K562 (cell line): ENCODE results near the gene MLN. TPM values are rescaled to one million over a fixed set of nuclear protein-coding genes. Genes with fewer than 3 reads are reported as not detected.

ENCODE experiments used
- EP300 ChIP-seq: IDR thresholded peaks from 2 replicates; pipeline ENCODE4 v1.6.1; 2012; ENCODE audit warnings: low read length, improper control_type of control experiment
- HMG20A ChIP-seq: fragments of 450-650 bp; formaldehyde crosslinking; conservative IDR thresholded peaks from 2 replicates; pipeline ENCODE4 v1.4.0; 2020; ENCODE audit warnings: mild to moderate bottlenecking, mixed read lengths
- KDM5B ChIP-seq: fragments of 200-600 bp; sonication (generic); IDR thresholded peaks from 2 replicates; pipeline ENCODE4 v1.6.1; 2012; ENCODE audit warnings: low read depth, mild to moderate bottlenecking, moderate library complexity, low read length, control low read depth, inconsistent platforms; ENCODE audit not compliant: insufficient replicate concordance
- MBD2 ChIP-seq: sonication (generic); IDR thresholded peaks from 2 replicates; pipeline ENCODE4 v1.6.1; 2016; ENCODE audit warnings: low read depth, borderline replicate concordance
- MEF2D ChIP-seq: conservative IDR thresholded peaks from 2 replicates; pipeline ENCODE4 v1.6.1; 2016; ENCODE audit warnings: low read depth, missing genetic modification characterization, missing compliant biosample characterization
- MTA3 ChIP-seq: fragments of 450-650 bp; formaldehyde crosslinking; IDR thresholded peaks from 2 replicates; pipeline ENCODE4 v1.6.1; 2017; ENCODE audit warnings: mild to moderate bottlenecking, borderline replicate concordance
- PHB2 ChIP-seq: fragments of 450-650 bp; IDR thresholded peaks from 2 replicates; pipeline ENCODE4 v1.6.1; 2017; ENCODE audit warnings: low read depth
- PRPF4 ChIP-seq: fragments of 200-400 bp; formaldehyde crosslinking; IDR thresholded peaks from one replicate; pipeline ENCODE4 v1.6.1; 2017; ENCODE audit warnings: low read length, low read depth, mild to moderate bottlenecking; ENCODE audit not compliant: insufficient read depth, poor library complexity, severe bottlenecking
- PTBP1 ChIP-seq: fragments of 200-400 bp; formaldehyde crosslinking; IDR thresholded peaks from 2 replicates; pipeline ENCODE4 v1.6.1; 2017; ENCODE audit warnings: low read depth, low read length
- RBM22 ChIP-seq: fragments of 200-400 bp; formaldehyde crosslinking; IDR thresholded peaks from 2 replicates; pipeline ENCODE4 v1.6.1; 2018; ENCODE audit warnings: low read length, low read depth; ENCODE audit not compliant: poor library complexity, severe bottlenecking
- RBM25 ChIP-seq: fragments of 200-400 bp; formaldehyde crosslinking; IDR thresholded peaks from 2 replicates; pipeline ENCODE4 v1.6.1; 2018; ENCODE audit warnings: low read length, low read depth, moderate library complexity; ENCODE audit not compliant: severe bottlenecking
- RCOR1 ChIP-seq, 2 experiments: IDR thresholded peaks; 2 replicates each; pipeline ENCODE4 v1.6.1; 2012; ENCODE audit warnings: low read depth in 2 of 2, low read length in 2 of 2, borderline replicate concordance in 1 of 2, improper control_type of control experiment in 1 of 2
- SIX5 ChIP-seq, 2 experiments: IDR thresholded peaks; 2 replicates each; pipeline ENCODE4 v1.6.1; 2011; ENCODE audit warnings: low read length in 2 of 2, borderline replicate concordance in 1 of 2, low read depth in 1 of 2, mild to moderate bottlenecking in 1 of 2, moderate library complexity in 1 of 2; ENCODE audit not compliant: insufficient read depth in 1 of 2
- SREBF1 ChIP-seq: fragments of 150-350 bp; IDR thresholded peaks from 2 replicates; pipeline ENCODE4 v1.6.1; 2014; ENCODE audit warnings: antibody characterized with exemption, low read depth, low read length, borderline replicate concordance
- STAT6 ChIP-seq: sonication (generic); formaldehyde crosslinking; IDR thresholded peaks from 2 replicates; pipeline ENCODE4 v1.8.1; 2023; ENCODE audit warnings: mild to moderate bottlenecking, missing genetic modification reagents
- TFAM ChIP-seq: fragments of 250-450 bp; sonication (Bioruptor Pico); conservative IDR thresholded peaks from 2 replicates; pipeline ENCODE4 v1.5.0; 2021; ENCODE audit warnings: mild to moderate bottlenecking, moderate library complexity
- THRA ChIP-seq: fragments of 450-650 bp; IDR thresholded peaks from 2 replicates; pipeline ENCODE4 v1.6.1; 2017; ENCODE audit warnings: mild to moderate bottlenecking, moderate library complexity
- TSHZ1 ChIP-seq: fragments of 250-450 bp; sonication (Bioruptor Pico); IDR thresholded peaks from 2 replicates; pipeline ENCODE4 v1.4.0; 2020; ENCODE audit warnings: mild to moderate bottlenecking, moderate library complexity
- ZNF695 ChIP-seq: fragments of 450-650 bp; formaldehyde crosslinking; IDR thresholded peaks from 2 replicates; pipeline ENCODE4 v1.4.0; 2020; ENCODE audit warnings: mild to moderate bottlenecking, moderate library complexity
- ZNF76 ChIP-seq: fragments of 250-450 bp; sonication (Bioruptor Pico); IDR thresholded peaks from 2 replicates; pipeline ENCODE4 v1.4.0; 2020; ENCODE audit warnings: mild to moderate bottlenecking, moderate library complexity, borderline replicate concordance
- polyA plus RNA-seq, 8 experiments: library from polyadenylated mRNA; depleted of rRNA in 4 of 8; stranded (reverse) in 5 of 8; unstranded in 3 of 8; fragments of >200 nt; fragmentation: Nextera tagmentation in 2 of 8; fragmentation: Illumina TruSeq in 1 of 8; extraction: Ambion mirVana in 2 of 8; extraction: Trizol in 1 of 8; gene quantifications; 2 replicates each; pipeline versions ENCODE4 v1.2.1 to v1.2.3, GENCODE V29; 2011 to 2014; ENCODE audit warnings: inconsistent platforms in 1 of 8, missing spikeins in 1 of 8
- total RNA-seq, 7 experiments: library from RNA; depleted of rRNA in 6 of 7; stranded (reverse); fragments of >200 nt in 6 of 7; fragmentation: Illumina TruSeq in 2 of 7; extraction: Trizol in 2 of 7; gene quantifications; 2 replicates each; pipeline versions ENCODE4 v1.2.1 to v1.2.3, GENCODE V29; 2011 to 2021; ENCODE audit warnings: low replicate concordance in 1 of 7

Gene MLN
- total and polyA plus RNA-seq, 9 of the 15 experiments (the other 6 are each of a cell fraction or from before 2014, with no cell fraction given), result not detected

GRCh38 chr6:33841868-33842267 lies 38.1 kb upstream of the MLN start (continued):
- no peak for TF ChIP-seq TSHZ1 (CRISPR knock-in tag)
- TF ChIP-seq SIX5 (IDR thresholded peaks at IDR 0.05; ENCODE audit: borderline replicate concordance in 1 of 2, insufficient read depth in 1 of 2, low read depth in 1 of 2, low read length in 2 of 2), result no peak
- no peak for TF ChIP-seq PRPF4
- TF ChIP-seq RCOR1 (IDR thresholded peaks at IDR 0.05; ENCODE audit: borderline replicate concordance in 1 of 2, low read depth in 2 of 2, low read length in 2 of 2), result peak in 1 of 2 experiments; percentile 78; a peak in 1 of 4 replicates
- no peak for TF ChIP-seq MBD2
- no peak for TF ChIP-seq MEF2D (tag)
- TF ChIP-seq RBM22, result no peak
- no peak for TF ChIP-seq ZNF76
- no peak for TF ChIP-seq EP300
- TF ChIP-seq PHB2, result no peak
- TF ChIP-seq RBM25, result peak; percentile 99
- TF ChIP-seq SREBF1, result no peak
- TF ChIP-seq THRA, result no peak
- TF ChIP-seq STAT6 (CRISPR knock-in tag), result no peak
- TF ChIP-seq PTBP1, result peak; percentile 89; the same call in 1 of the 2 replicates
- no peak for TF ChIP-seq HMG20A
- no peak for TF ChIP-seq ZNF695
- TF ChIP-seq TFAM (CRISPR knock-in tag), result no peak
- 0 out of 2 replicates have a peak, but pooled peaks have one; percentile 14 for TF ChIP-seq MTA3
- no peak for TF ChIP-seq KDM5B
